Hippocampal formation (tissue), 2 donors: ENCODE results near the gene NBPF6.
A peak's percentile ranks its signal among the peaks of the same experiment; 100 is the strongest.
"Not testable (repeated sequence)": the region's sequence is repeated elsewhere in the genome, so short reads cannot be mapped to it uniquely, and the experiment has no call there.

Source experiments
- DNase-seq, 2 donors: peaks; one replicate each; lab custom pipeline; 2025; lab: John Stamatoyannopoulos, UW

The NBPF6 gene

GRCh38 chr1:108496856-108497255 is 46.7 kb downstream of the NBPF6 start:
- DNase-seq, result not testable (repeated sequence)

- no peak for DNase-seq
Observed at GRCh38 chr1:108502138-108502537, 52.0 kb downstream of the NBPF6 start.

- no peak for DNase-seq
Observed at GRCh38 chr1:108502624-108503023, 52.5 kb downstream of the NBPF6 start.

- no peak for DNase-seq
Observed at GRCh38 chr1:108503062-108503733, 53.1 kb downstream of the NBPF6 start.

DNA sequence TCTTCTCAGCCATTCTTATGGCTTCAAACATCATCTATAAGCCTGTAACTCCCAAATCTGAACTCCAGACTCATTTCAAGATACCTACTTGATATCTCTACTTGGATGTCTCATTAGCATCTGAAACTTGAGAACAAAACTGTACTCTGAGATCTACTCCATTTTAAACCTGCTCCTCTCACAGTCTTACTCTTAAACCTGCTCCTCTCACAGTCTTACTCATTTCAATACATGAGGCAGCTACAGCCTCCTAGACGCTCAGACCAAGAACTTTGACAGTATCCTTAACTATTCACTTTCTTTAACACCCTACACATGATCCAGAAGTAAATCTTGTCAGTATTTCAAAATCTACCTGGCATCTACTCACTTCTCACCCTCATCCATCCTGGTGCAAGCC is 54.3 kb downstream of the NBPF6 start:
- no peak for DNase-seq

GRCh38 chr1:108505763-108506070 is 55.6 kb downstream of the NBPF6 start:
- DNase-seq, result no peak

DNA sequence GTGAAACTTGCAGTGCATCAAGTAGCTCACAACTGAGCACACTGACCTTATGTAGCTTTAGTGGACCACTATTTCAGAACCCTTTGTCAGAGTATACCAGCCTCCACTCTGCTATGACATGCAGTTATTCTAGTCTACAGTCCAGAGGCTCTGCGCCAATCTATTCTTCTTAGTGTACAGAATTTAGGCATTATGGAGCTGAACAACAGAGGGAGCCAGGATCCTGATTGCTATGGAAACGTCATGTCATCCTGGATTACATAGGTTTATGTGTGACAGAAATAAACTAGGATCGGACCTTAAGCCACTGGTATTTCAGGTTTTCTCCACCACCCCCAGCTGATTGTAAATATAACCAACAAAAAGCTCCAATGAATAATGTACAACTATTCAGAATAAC is 61.6 kb downstream of the NBPF6 start:
- DNase-seq, result no peak

DNA sequence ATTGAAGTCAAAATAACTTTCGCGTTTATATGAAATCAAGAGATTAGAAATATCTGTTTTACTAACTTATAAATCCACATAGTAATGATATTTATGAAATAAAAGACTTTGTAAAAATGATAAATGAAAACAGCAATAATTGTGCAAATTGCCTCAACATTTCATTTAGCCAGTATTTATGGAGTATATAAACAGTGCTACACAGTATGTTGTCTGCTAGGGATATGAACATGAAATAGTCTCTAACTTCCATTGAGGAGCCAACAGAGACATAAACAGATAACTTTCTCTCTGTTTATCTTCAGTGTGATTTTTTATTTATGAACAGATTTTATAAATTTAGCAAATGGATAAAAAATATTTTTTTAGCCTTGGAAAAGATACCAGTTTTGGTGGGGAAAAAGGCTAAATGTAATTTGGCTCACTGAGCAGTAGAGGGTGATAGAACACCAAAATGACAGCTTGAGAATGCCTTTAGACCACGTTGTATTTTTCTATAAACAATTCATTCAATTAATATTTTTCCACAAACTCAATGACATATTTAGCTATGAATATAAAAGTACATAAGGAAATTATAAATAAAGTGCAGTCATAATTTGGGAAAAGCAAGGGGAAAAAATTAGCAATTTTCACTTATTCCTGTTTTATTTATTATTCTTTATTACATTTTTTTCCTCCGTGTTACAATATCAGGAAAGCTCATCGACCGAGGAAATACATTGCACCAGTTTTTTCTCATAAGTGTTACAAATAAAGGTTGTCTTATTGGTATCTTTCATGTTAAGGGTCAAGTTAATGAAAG is 62.3 kb downstream of the NBPF6 start:
- peak in 1 of 2 donors; percentile 28 for DNase-seq

- no peak for DNase-seq
Observed at GRCh38 chr1:108513044-108513415, 62.9 kb downstream of the NBPF6 start.

DNA sequence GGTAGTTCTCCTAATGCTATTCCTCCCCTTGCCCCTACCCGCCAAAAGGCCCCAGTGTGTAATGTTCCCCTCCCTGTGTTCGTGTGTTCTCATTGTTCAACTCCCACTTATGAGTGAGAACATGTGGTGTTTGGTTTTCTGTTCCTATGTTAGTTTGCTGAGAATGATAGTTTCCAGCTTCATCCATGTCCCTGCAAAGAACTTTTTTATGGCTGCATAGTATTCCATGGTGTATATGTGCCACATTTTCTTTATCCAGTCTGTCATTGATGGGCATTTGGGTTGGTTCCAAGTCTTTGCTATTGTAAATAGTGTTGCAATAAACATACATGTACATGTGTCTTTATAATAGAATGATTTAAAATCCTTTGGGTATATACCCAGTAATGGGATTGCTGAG is 63.8 kb downstream of the NBPF6 start:
- not testable (repeated sequence) for DNase-seq

DNA sequence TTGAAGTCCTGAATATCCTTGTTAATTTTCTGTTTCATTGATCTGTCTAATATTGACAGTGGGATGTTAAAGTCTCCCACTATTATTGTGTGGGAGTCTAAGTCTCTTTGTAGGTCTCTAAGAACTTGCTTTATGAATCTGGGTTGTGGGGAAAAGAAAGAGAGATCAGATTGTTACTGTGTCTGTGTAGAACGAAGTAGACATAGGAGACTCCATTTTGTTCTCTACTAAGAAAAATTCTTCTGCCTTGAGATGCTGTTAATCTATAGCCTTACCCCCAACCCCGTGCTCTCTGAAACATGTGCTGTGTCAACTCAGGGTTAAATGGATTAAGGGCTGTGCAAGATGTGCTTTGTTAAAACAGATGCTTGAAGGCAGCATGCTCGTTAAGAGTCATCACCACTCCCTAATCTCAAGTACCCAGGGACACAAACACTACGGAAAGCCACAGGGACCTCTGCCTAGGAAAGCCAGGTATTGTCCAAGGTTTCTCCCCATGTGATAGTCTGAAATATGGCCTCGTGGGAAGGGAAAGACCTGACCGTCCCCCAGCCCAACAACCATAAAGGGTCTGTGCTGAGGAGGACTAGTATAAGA is 67.3 kb downstream of the NBPF6 start:
- DNase-seq, result not testable (repeated sequence)
